Measurements from ENCODE around the gene GCAT. TPM values are rescaled to one million over a fixed set of nuclear protein-coding genes. Genes with fewer than 3 reads are reported as not detected.

GCAT gene
- total and polyA plus RNA-seq, 10 of the 15 experiments (the other 5 are each of a cell fraction or from before 2014, with no cell fraction given) = 0.95 to 34.3 (median 15.3) TPM

- Histone ChIP-seq H3K27me3 (replicated peaks in 1 of 2; ENCODE audit: control insufficient read depth in 2 of 2, insufficient read depth in 2 of 2, low read length in 1 of 2) (no peaks in the 10 kb centered on the region), H3K79me2 (ENCODE audit: control insufficient read depth, insufficient read depth, low read length) (no peaks in the 10 kb centered on the region), H3K27ac (ENCODE audit: control insufficient read depth, insufficient read depth) (no peak overlapping the region), H3K9ac (ENCODE audit: control insufficient read depth, insufficient read depth, low read length) (no peak overlapping the region), H3K4me1 (ENCODE audit: control insufficient read depth, insufficient read depth, low read length) (no peaks in the 10 kb centered on the region), H2AFZ (ENCODE audit: control insufficient read depth, low read depth, low read length) (no peak overlapping the region), H3K4me2 (ENCODE audit: control insufficient read depth, insufficient read depth) (no peak overlapping the region), H3K9me3 (replicated peaks; ENCODE audit: control insufficient read depth, insufficient read depth, low read length) (no peaks in the 10 kb centered on the region), H4K20me1 (ENCODE audit: control insufficient read depth, insufficient read depth) (no peaks in the 10 kb centered on the region; the same call in 1 of the 2 replicates), H3K4me3 (no peak overlapping the region), H3K36me3 (ENCODE audit: control insufficient read depth in 2 of 2, insufficient read depth in 2 of 2, low read length in 1 of 2) (peaks cover 0 to 4% of the 10 kb centered on the region in 2 experiments; a peak in 2 of 4 replicates)
- ChIA-PET POLR2A (no interaction called here), RAD21 (ENCODE audit: unreplicated experiment) (no interaction called here), CTCF (interaction anchor here (0.6 kb wide), 2 partner anchors 83 to 113 kb away, joined by 3 read pairs; no protein-coding TSS in a partner anchor), SMC1A (ENCODE audit: uncharacterized antibody, unreplicated experiment) (no interaction called here)
- in situ Hi-C loops (cut with MboI) = no loop called here
- FAIRE-seq (no peak), DNase-seq (ENCODE audit: low read depth, low spot score) (no peak), ATAC-seq (no peak)
- WGBS (ENCODE audit: insufficient coverage, insufficient replicate concordance, low lambda C conversion rate, missing lambda C conversion rate) = 74% methylated on average over 4 of the region's 4 CpGs
- BruUV-seq (replicated peaks) = no TSS peak
- intact Hi-C loops (cut with micrococcal nuclease; ENCODE audit: unreplicated experiment) = no loop called here
- TF ChIP-seq IKZF1 (conservative IDR thresholded peaks at IDR 0.05) = no peak
- no peak for TF ChIP-seq MYB (IDR thresholded peaks at IDR 0.05; ENCODE audit: borderline replicate concordance, low read depth, low read length)
- no peak for TF ChIP-seq ZNF384 (IDR thresholded peaks at IDR 0.05; ENCODE audit: borderline replicate concordance, low read depth, low read length)
- no peak for TF ChIP-seq IRF4 (IDR thresholded peaks at IDR 0.05; ENCODE audit: low read depth, low read length)
- no peak for TF ChIP-seq CEBPB (IDR thresholded peaks at IDR 0.05; ENCODE audit: borderline replicate concordance in 1 of 2, low read depth in 2 of 2, low read length in 2 of 2)
- no peak for TF ChIP-seq SMAD5 (IDR thresholded peaks at IDR 0.05; ENCODE audit: low read depth)
Observed at GRCh38 chr22:37771081-37771480, 36.7 kb upstream of the GCAT start.

GRCh38 chr22:37771702-37772427 lies 35.9 kb upstream of the GCAT start:
- in situ Hi-C loops (cut with MboI) (no loop called here), intact Hi-C loops (cut with micrococcal nuclease; ENCODE audit: unreplicated experiment) (no loop called here)
- no peak overlapping the region for H2AFZ ChIP-seq (ENCODE audit: control insufficient read depth, low read depth, low read length)
- no peaks in the 10 kb centered on the region for H3K9me3 ChIP-seq (replicated peaks; ENCODE audit: control insufficient read depth, insufficient read depth, low read length)
- FAIRE-seq = no peak
- H3K4me3 ChIP-seq = no peak overlapping the region
- POLR2A ChIA-PET = no interaction called here
- no peaks in the 10 kb centered on the region; the same call in 1 of the 2 replicates for H4K20me1 ChIP-seq (ENCODE audit: control insufficient read depth, insufficient read depth)
- no peak overlapping the region for H3K4me2 ChIP-seq (ENCODE audit: control insufficient read depth, insufficient read depth)
- TF ChIP-seq SRF (IDR thresholded peaks at IDR 0.05; ENCODE audit: low read depth in 2 of 2, low read length in 2 of 2) (no peak), SPI1 (IDR thresholded peaks at IDR 0.05; ENCODE audit: borderline replicate concordance, insufficient read depth, low read depth, low read length) (peak; percentile 51; the same call in 1 of the 2 replicates), NR2F1 (conservative IDR thresholded peaks at IDR 0.05) (no peak), PBX3 (IDR thresholded peaks at IDR 0.05; ENCODE audit: insufficient replicate concordance, low read depth, low read length) (no peak), TCF7 (IDR thresholded peaks at IDR 0.05; ENCODE audit: borderline replicate concordance) (no peak), PML (IDR thresholded peaks at IDR 0.05; ENCODE audit: low read length) (no peak)
- no peak overlapping the region for H3K9ac ChIP-seq (ENCODE audit: control insufficient read depth, insufficient read depth, low read length)
- 86% methylated on average over 17 of the region's 17 CpGs for whole genome bisulfite sequencing (ENCODE audit: insufficient coverage, insufficient replicate concordance, low lambda C conversion rate, missing lambda C conversion rate)
- DNase-seq (ENCODE audit: low read depth, low spot score) = no peak
- no peaks in the 10 kb centered on the region for H3K27me3 ChIP-seq (replicated peaks in 1 of 2; ENCODE audit: control insufficient read depth in 2 of 2, insufficient read depth in 2 of 2, low read length in 1 of 2)
- peaks cover 0 to 4% of the 10 kb centered on the region in 2 experiments; a peak in 2 of 4 replicates for H3K36me3 ChIP-seq (ENCODE audit: control insufficient read depth in 2 of 2, insufficient read depth in 2 of 2, low read length in 1 of 2)
- H3K27ac ChIP-seq (ENCODE audit: control insufficient read depth, insufficient read depth) = no peak overlapping the region
- CTCF ChIA-PET = interaction anchor here (0.6 kb wide), 1 partner anchor 84 kb away, joined by 3 read pairs; no protein-coding TSS in a partner anchor
- H3K79me2 ChIP-seq (ENCODE audit: control insufficient read depth, insufficient read depth, low read length) = no peaks in the 10 kb centered on the region
- ATAC-seq = no peak
- SMC1A ChIA-PET (ENCODE audit: uncharacterized antibody, unreplicated experiment) = no interaction called here
- RAD21 ChIA-PET (ENCODE audit: unreplicated experiment) = no interaction called here
- no TSS peak for BruUV-seq (replicated peaks)
- peaks cover 3% of the 10 kb centered on the region for H3K4me1 ChIP-seq (ENCODE audit: control insufficient read depth, insufficient read depth, low read length)

Data from GM12878 (cell line).